Glomerular visceral epithelial cell (primary cell): ENCODE data around the gene MDFIC2.
"Not testable (repeated sequence)": the region's sequence is repeated elsewhere in the genome, so short reads cannot be mapped to it uniquely, and the experiment has no call there.

Source experiments
- DNase-seq: peaks from one replicate; pipeline ENCODE4 v3.0.0-alpha.2; 2016; ENCODE audit errors: extremely low spot score

Gene MDFIC2

GRCh38 chr3:70312336-70312735 is at the start of gene MDFIC2:
TSS of gene MDFIC2 (minus strand) at chr3:70312638. CDS start at chr3:70311973, 665 bp downstream.
- no peak for DNase-seq

- no peak for DNase-seq
Observed at GRCh38 chr3:70360979-70361760, 48.7 kb upstream of the MDFIC2 start.

- no peak for DNase-seq
Observed at GRCh38 chr3:70359711-70360110, 47.3 kb upstream of the MDFIC2 start.

DNA sequence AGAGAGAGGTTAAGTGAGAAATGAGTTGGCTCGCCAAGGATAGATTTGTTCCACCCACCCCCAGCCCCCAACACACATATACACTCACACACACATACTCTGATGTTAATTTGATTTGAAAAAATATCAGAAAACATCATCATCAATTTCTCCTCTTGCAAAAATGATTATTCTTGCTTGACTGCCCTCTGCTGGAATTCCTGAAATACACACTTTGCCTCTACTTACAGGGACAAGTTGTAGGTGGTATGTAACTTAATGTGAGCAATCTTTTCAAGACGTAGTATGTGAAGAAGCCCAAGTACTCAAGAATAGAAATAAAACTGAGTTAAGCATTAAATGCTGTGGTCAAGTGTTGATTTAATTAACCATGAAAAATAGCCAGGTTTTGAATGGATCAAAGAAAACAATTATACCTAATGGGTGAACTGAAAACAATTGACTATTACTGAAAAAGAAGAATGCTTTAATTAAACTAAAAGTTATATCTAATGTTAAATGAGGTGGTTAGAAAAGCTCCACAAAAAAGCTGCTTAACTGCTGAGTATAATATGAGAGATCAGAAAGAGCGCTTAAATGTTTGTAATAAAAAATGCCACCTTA is 46.6 kb upstream of the MDFIC2 start:
- peak; percentile 36 for DNase-seq

DNA sequence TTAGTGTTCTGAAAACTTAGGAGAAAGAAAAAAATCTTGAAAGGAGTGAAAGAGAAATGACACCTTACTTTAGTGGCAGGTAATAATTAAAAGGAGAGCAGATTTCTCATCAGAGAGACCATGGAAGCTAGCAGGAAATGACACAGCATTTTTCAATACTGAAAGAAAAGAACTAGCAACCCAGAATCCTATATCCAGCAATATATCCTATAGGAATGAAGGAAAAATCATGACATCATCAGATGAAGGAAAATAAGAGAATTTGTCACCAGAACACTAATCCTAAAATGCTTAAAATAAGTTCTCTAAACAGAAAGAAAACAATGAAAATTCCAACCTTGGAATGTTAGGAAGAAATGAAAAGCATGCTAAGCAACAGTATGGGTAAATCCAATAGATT is 39.8 kb upstream of the MDFIC2 start:
- no peak for DNase-seq

- DNase-seq: no peak
Observed at GRCh38 chr3:70342149-70342548, 29.7 kb upstream of the MDFIC2 start.

- DNase-seq: not testable (repeated sequence)
Observed at GRCh38 chr3:70336885-70337284, 24.4 kb upstream of the MDFIC2 start.

DNA sequence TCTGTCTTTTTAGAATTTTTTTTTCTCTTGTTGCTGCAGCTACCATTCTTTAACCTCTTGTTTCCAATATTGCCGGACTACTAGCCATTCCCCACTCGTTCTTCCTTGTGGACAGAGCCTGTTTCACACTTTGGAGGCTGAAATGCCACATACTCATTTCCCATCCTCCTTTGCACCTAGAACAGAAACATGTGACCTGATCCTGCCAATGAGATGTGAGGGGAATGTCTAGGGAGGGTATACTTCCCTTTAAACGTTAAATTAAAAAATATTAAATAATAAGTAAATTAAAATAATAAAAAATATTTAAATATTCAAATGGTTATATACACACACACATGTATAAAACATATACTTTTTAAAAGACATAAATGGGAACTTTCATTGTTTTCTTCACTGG is 20.6 kb upstream of the MDFIC2 start:
- no peak for DNase-seq

- DNase-seq: no peak
Observed at GRCh38 chr3:70315021-70315420, 2.6 kb upstream of the MDFIC2 start.

- DNase-seq: no peak
Observed at GRCh38 chr3:70310809-70311208, 1.6 kb downstream of the MDFIC2 start.

DNA sequence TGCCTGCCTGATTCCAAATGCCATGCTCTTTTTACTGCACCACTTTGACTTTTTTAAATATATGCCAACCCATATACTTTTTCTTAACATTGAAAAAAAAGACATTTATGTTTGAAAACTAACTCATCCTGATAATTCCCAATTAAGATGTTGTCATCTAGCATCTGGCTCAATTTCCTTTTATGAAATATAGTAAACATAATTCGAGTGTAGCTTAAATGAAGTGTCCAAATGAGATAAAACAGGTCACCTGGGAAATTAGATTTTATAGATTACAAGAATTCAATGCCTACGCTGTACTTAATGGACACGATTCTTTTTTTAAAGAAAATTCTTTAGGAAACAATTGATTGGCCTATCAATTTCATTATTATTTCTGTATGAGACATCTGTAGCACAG is 2.8 kb downstream of the MDFIC2 start:
- no peak for DNase-seq

DNA sequence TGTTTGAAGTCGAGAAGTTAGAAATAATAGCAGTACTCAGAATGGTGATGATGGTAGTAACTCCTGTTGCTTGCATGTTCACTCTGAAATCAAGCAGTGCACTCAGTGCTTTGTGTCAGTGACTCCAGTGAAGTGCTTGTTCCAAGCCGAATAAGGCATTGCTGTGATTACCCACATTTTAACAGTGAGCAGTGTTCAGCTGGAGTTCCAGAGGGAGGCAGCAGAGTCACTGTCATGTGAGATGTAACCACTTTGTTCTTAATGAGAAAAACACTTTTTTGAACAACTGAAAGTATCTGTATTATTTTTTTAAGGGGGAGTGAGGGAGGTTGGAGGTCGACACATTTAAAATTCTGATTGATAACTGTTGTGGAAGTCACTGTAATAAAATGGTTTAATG is 3.7 kb downstream of the MDFIC2 start:
- no peak for DNase-seq

DNA sequence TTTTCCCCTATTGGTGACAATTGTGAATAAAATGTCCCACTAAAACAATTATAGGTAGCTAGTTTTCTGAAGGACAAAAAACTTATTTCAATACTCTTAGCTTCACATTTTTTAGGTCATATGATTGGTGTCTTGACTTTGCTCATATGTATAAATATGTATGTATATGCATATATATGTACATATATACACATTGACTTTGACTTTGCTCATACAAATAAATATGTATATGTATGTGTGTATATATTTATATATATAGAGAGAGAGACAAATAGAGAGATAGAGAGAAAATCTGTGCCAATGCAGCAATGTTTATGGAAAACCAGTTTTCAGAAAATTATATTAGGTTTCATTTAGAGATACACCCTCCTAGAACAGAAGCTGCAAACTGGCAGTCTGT is 5.7 kb downstream of the MDFIC2 start:
- no peak for DNase-seq

DNA sequence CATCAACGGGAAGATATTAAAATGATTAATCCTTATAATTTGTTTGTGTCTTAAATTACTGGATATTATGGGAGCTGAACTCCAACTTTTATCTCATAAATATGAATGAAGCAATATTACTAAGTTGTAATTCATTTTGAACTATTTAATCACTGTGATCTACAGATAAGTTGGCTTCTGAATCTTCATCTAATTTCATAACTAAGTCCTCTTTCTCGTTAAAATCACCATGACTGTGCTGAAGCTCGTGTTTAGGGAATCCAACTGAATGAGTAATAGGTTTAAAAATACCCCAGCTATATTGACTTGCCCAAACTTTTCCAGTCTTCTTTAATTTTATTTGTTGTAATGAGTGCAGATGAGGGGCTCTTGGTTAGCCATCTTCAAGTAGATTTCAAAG is 14.1 kb downstream of the MDFIC2 start:
- no peak for DNase-seq

GRCh38 chr3:70291097-70291482 is 21.3 kb downstream of the MDFIC2 start:
- DNase-seq: no peak

GRCh38 chr3:70290431-70291096 is 21.9 kb downstream of the MDFIC2 start:
- not testable (repeated sequence) for DNase-seq

DNA sequence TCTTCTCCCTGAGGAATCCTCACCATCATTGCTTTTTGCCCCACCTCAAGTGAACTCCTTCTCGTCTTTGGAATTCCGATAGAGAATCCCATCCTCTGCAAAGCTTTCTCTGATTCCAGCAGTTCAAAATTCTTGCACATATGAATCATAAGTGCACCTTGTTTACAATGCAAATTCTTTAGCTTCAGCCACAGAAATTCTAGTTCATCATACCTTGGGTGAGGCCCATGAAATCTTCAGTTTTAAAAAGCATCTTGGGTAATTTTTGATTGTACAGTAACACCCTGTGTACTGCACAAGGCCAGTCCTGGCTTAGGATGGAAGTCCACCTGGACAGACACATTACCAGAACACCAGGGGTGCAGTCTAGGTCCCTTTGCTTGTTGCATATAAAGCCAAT is 30.8 kb downstream of the MDFIC2 start:
- peak; percentile 42 for DNase-seq

DNA sequence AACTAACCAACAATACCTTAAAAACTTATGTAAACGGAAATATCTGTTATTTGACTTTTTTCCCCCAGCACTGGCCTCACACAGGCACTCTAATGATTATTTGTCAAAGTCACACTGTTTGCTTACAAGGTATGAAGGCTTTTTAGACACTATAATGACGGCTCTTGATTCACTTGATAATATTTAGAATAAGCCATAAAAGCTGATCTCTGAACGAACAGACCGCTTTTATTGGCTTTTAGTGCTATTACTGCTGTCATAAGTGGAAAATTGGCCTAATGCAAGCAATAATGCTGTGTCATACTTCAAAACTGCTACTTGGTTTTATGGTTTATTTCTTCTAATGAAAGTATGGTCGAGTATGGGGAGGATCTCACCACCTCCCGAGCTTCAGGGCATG is 35.1 kb downstream of the MDFIC2 start:
- DNase-seq: no peak

DNA sequence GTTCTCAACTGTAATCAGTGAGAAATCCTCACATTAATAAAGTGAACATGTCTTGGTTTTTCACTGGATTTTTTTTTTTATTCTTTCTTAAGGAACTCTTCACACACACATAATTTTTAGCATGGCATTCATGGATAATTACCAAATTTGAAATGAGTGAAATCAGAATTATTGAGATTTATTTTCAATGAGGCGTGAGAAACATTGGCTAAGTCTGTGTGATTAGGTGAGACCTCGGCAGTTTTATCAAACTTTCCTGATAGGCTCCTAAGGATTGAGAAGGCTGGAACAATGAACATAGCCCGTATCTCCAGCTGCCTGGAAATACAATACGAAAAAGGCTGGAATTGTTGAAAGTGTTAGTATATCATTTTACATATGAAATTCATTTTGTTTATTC is 35.5 kb downstream of the MDFIC2 start:
- DNase-seq: no peak

GRCh38 chr3:70273492-70273891 is 38.9 kb downstream of the MDFIC2 start:
- DNase-seq: no peak

DNA sequence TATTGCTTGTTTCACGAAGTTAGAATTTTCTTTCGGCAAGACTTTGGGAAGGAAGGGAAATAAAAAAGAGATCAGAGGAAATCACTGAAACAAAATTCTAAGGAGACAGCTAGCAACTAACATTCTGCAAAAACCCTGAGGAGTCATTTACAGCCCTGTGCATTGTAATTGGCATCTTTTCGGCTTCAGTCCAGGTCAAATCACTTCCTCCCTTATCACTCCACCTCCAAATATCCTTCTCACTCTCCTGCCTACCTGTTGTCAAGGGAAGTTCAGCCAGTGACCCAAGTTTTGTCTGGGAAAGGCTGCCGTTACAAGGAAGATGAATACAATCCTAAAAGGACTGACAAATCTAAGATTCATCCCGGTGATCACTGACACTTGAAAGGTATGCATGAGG is 39.6 kb downstream of the MDFIC2 start:
- DNase-seq: no peak

GRCh38 chr3:70264122-70264780 is 48.2 kb downstream of the MDFIC2 start:
- DNase-seq: peak; percentile 25

GRCh38 chr3:70261283-70261682 is 51.2 kb downstream of the MDFIC2 start:
- DNase-seq: no peak
